Activated CD8-positive, alpha-beta memory T cell treated with anti-CD3 and anti-CD28 coated beads, Interleukin-2, amount 10 ng/mL, durations not matched to agents 7 days and 5 days (primary cell): ENCODE measurements around the gene POU2F1. TPM values are rescaled to one million over a fixed set of nuclear protein-coding genes. Genes with fewer than 3 reads are reported as not detected.

Source experiments
- ATAC-seq: fragments of 150-1000 bp; cut with Tn5 transposase; one replicate; pipeline ENCODE4 v1.10.0; 2021; ENCODE audit warnings: moderate library complexity
- CTCF ChIA-PET: fragments of 350-600 bp; sonication (Branson Sonifier 250); formaldehyde crosslinking; loops from one replicate; lab custom pipeline; 2021; ENCODE audit warnings: antibody characterized with exemption; lab: Charles Lee
- DNase-seq: peaks from one replicate; pipeline ENCODE4 v3.0.0-alpha.2; 2020
- H3K27ac Mint-ChIP-seq: one replicate; pipeline ENCODE4 v1.8.0; 2021; ENCODE audit warnings: mild to moderate bottlenecking, mixed read lengths
- H3K27me3 Mint-ChIP-seq: one replicate; pipeline ENCODE4 v1.8.0; 2021; ENCODE audit warnings: mixed read lengths
- H3K36me3 Mint-ChIP-seq: one replicate; pipeline ENCODE4 v1.8.0; 2021; ENCODE audit warnings: mild to moderate bottlenecking, mixed read lengths
- H3K4me1 Mint-ChIP-seq: one replicate; pipeline ENCODE4 v1.8.0; 2021; ENCODE audit warnings: mixed read lengths
- H3K4me3 Mint-ChIP-seq: one replicate; pipeline ENCODE4 v1.8.0; 2021; ENCODE audit warnings: mild to moderate bottlenecking, moderate library complexity, mixed read lengths
- H3K9me3 Mint-ChIP-seq: one replicate; pipeline ENCODE4 v1.8.0; 2022; ENCODE audit warnings: low read depth, mixed read lengths
- total RNA-seq, 2 experiments: library from RNA; stranded (reverse); gene quantifications; one replicate each; pipeline ENCODE4 v1.2.3, GENCODE V29; 2021

The POU2F1 gene
- total RNA-seq, 2 experiments from 2014 or later, result 20.7 to 24.6 TPM

- Mint-ChIP-seq H3K36me3 (peaks cover 47% of the 10 kb centered on the region), H3K9me3 (no peaks in the 10 kb centered on the region), H3K27me3 (no peaks in the 10 kb centered on the region), H3K27ac (no peak overlapping the region), H3K4me3 (no peak overlapping the region), H3K4me1 (peaks cover 50% of the 10 kb centered on the region)
- ATAC-seq (no peak), DNase-seq (no peak)
- CTCF ChIA-PET, result interaction anchor here (1.1 to 3.0 kb wide), 3 partner anchors 32 to 107 kb away, joined by 3 to 10 read pairs (median 3); no protein-coding TSS in a partner anchor
Measured at GRCh38 chr1:167432780-167433179, 212.1 kb downstream of the POU2F1 start.

- H3K36me3 Mint-ChIP-seq, result peaks cover 54% of the 10 kb centered on the region
- H3K4me3 Mint-ChIP-seq, result no peak overlapping the region
Measured at GRCh38 chr1:167433884-167434283, 213.2 kb downstream of the POU2F1 start.

GRCh38 chr1:167434306-167434705, 213.6 kb downstream of the POU2F1 start:
- Mint-ChIP-seq H3K27ac (peak overlapping the region; percentile 19), H3K4me3 (no peak overlapping the region), H3K9me3 (no peaks in the 10 kb centered on the region), H3K27me3 (no peaks in the 10 kb centered on the region), H3K36me3 (peaks cover 57% of the 10 kb centered on the region), H3K4me1 (peaks cover 53% of the 10 kb centered on the region)
- CTCF ChIA-PET, result interaction anchor here (3.0 kb wide), 1 partner anchor 106 kb away, joined by 10 read pairs; no protein-coding TSS in a partner anchor
- no peak for DNase-seq
- no peak for ATAC-seq

More at GRCh38 chr1:167433884-167434283, 213.2 kb downstream of the POU2F1 start:
- Mint-ChIP-seq H3K27ac (peak overlapping the region; percentile 48), H3K27me3 (no peaks in the 10 kb centered on the region), H3K4me1 (peaks cover 52% of the 10 kb centered on the region), H3K9me3 (no peaks in the 10 kb centered on the region)
- DNase-seq (no peak), ATAC-seq (no peak)
- CTCF ChIA-PET, result interaction anchor here (3.0 kb wide), 1 partner anchor 106 kb away, joined by 10 read pairs; no protein-coding TSS in a partner anchor

- peaks cover 54% of the 10 kb centered on the region for H3K4me1 Mint-ChIP-seq
- H3K27me3 Mint-ChIP-seq, result no peaks in the 10 kb centered on the region
- H3K9me3 Mint-ChIP-seq, result no peaks in the 10 kb centered on the region
- no peak overlapping the region for H3K4me3 Mint-ChIP-seq
- DNase-seq (no peak), ATAC-seq (no peak)
- H3K36me3 Mint-ChIP-seq, result peaks cover 58% of the 10 kb centered on the region
- CTCF ChIA-PET, result no interaction called here
- H3K27ac Mint-ChIP-seq, result peak overlapping the region; percentile 65
Measured at GRCh38 chr1:167435484-167435883, 214.8 kb downstream of the POU2F1 start.

- Mint-ChIP-seq H3K27ac (peak overlapping the region; percentile 94), H3K9me3 (no peaks in the 10 kb centered on the region), H3K36me3 (peaks cover 52% of the 10 kb centered on the region), H3K4me1 (peaks cover 69% of the 10 kb centered on the region), H3K27me3 (no peaks in the 10 kb centered on the region), H3K4me3 (peak overlapping the region; percentile 48)
- CTCF ChIA-PET, result interaction anchor here (0.8 to 5.0 kb wide), 13 partner anchors 9 to 555 kb away, joined by 3 to 33 read pairs (median 4); partner anchors contain the start of gene CD247
- DNase-seq, result peak; percentile 69
- ATAC-seq, result peak; percentile 71
Measured at GRCh38 chr1:167438171-167439138, 217.8 kb downstream of the POU2F1 start.

- no peaks in the 10 kb centered on the region for H3K9me3 Mint-ChIP-seq
- no peak for ATAC-seq
- DNase-seq, result no peak
- H3K4me3 Mint-ChIP-seq, result no peak overlapping the region
- CTCF ChIA-PET, result interaction anchor here (0.6 to 5.0 kb wide), 10 partner anchors 8 to 556 kb away, joined by 3 to 33 read pairs (median 4); no protein-coding TSS in a partner anchor
- H3K36me3 Mint-ChIP-seq, result peaks cover 50% of the 10 kb centered on the region
- peak overlapping the region; percentile 94 for H3K27ac Mint-ChIP-seq
- H3K4me1 Mint-ChIP-seq, result peaks cover 75% of the 10 kb centered on the region
- no peaks in the 10 kb centered on the region for H3K27me3 Mint-ChIP-seq
Measured at GRCh38 chr1:167439301-167439988, 218.8 kb downstream of the POU2F1 start.

GRCh38 chr1:167440345-167440744, 219.7 kb downstream of the POU2F1 start:
- Mint-ChIP-seq H3K27me3 (no peaks in the 10 kb centered on the region), H3K4me3 (no peak overlapping the region), H3K27ac (peak overlapping the region; percentile 25), H3K4me1 (peaks cover 80% of the 10 kb centered on the region), H3K9me3 (no peaks in the 10 kb centered on the region), H3K36me3 (peaks cover 51% of the 10 kb centered on the region)
- DNase-seq (no peak), ATAC-seq (no peak)
- CTCF ChIA-PET, result interaction anchor here (0.6 to 5.0 kb wide), 7 partner anchors 11 to 173 kb away, joined by 3 to 33 read pairs (median 5); no protein-coding TSS in a partner anchor

- CTCF ChIA-PET, result interaction anchor here (1.4 to 5.0 kb wide), 5 partner anchors 10 to 173 kb away, joined by 5 to 33 read pairs (median 11); no protein-coding TSS in a partner anchor
- no peak for ATAC-seq
- DNase-seq, result no peak
- H3K4me1 Mint-ChIP-seq, result peaks cover 82% of the 10 kb centered on the region
- H3K27ac Mint-ChIP-seq, result peak overlapping the region; percentile 10
- no peak overlapping the region for H3K4me3 Mint-ChIP-seq
- H3K27me3 Mint-ChIP-seq, result no peaks in the 10 kb centered on the region
- peaks cover 51% of the 10 kb centered on the region for H3K36me3 Mint-ChIP-seq
- H3K9me3 Mint-ChIP-seq, result no peaks in the 10 kb centered on the region
Measured at GRCh38 chr1:167440776-167441175, 220.1 kb downstream of the POU2F1 start.

- DNase-seq (no peak), ATAC-seq (no peak)
- Mint-ChIP-seq H3K4me1 (peaks cover 83% of the 10 kb centered on the region), H3K36me3 (peaks cover 49% of the 10 kb centered on the region), H3K27ac (peak overlapping the region; percentile 10), H3K9me3 (no peaks in the 10 kb centered on the region), H3K4me3 (no peak overlapping the region), H3K27me3 (no peaks in the 10 kb centered on the region)
- CTCF ChIA-PET, result interaction anchor here (1.3 to 5.0 kb wide), 6 partner anchors 10 to 173 kb away, joined by 4 to 33 read pairs (median 8); no protein-coding TSS in a partner anchor
Measured at GRCh38 chr1:167441222-167441621, 220.5 kb downstream of the POU2F1 start.

- peak; percentile 83 for ATAC-seq
- Mint-ChIP-seq H3K27me3 (no peaks in the 10 kb centered on the region), H3K27ac (peak overlapping the region; percentile 31), H3K4me3 (no peak overlapping the region), H3K4me1 (peaks cover 81% of the 10 kb centered on the region), H3K9me3 (no peaks in the 10 kb centered on the region), H3K36me3 (peaks cover 46% of the 10 kb centered on the region)
- peak; percentile 85 for DNase-seq
- CTCF ChIA-PET, result interaction anchor here (1.0 to 3.0 kb wide), 9 partner anchors 12 to 383 kb away, joined by 4 to 19 read pairs (median 6); partner anchors contain the start of gene CD247
Measured at GRCh38 chr1:167442142-167442848, 221.6 kb downstream of the POU2F1 start.

GRCh38 chr1:167442854-167443565, 222.3 kb downstream of the POU2F1 start:
- CTCF ChIA-PET, result interaction anchor here (1.0 to 3.0 kb wide), 10 partner anchors 11 to 384 kb away, joined by 3 to 19 read pairs (median 6); partner anchors contain the start of gene CD247
- Mint-ChIP-seq H3K36me3 (peaks cover 41% of the 10 kb centered on the region), H3K27me3 (no peaks in the 10 kb centered on the region), H3K27ac (peak overlapping the region; percentile 31), H3K4me1 (peaks cover 83% of the 10 kb centered on the region), H3K9me3 (no peaks in the 10 kb centered on the region), H3K4me3 (no peak overlapping the region)
- ATAC-seq, result no peak
- DNase-seq, result no peak

GRCh38 chr1:167443757-167444156, 223.1 kb downstream of the POU2F1 start:
- Mint-ChIP-seq H3K4me3 (no peak overlapping the region), H3K4me1 (peaks cover 83% of the 10 kb centered on the region), H3K27me3 (no peaks in the 10 kb centered on the region), H3K27ac (no peak overlapping the region), H3K36me3 (peaks cover 34% of the 10 kb centered on the region), H3K9me3 (no peaks in the 10 kb centered on the region)
- CTCF ChIA-PET, result interaction anchor here (1.4 to 2.2 kb wide), 6 partner anchors 11 to 385 kb away, joined by 3 to 9 read pairs (median 6); no protein-coding TSS in a partner anchor
- no peak for DNase-seq
- no peak for ATAC-seq
